ENCODE data around the gene LIMS2.

LIMS2 gene

GRCh38 chr2:127621981-127622431 lies 53.3 kb downstream of the LIMS2 start:
- DNase-seq (ENCODE audit: low read depth), result no peak

DNA sequence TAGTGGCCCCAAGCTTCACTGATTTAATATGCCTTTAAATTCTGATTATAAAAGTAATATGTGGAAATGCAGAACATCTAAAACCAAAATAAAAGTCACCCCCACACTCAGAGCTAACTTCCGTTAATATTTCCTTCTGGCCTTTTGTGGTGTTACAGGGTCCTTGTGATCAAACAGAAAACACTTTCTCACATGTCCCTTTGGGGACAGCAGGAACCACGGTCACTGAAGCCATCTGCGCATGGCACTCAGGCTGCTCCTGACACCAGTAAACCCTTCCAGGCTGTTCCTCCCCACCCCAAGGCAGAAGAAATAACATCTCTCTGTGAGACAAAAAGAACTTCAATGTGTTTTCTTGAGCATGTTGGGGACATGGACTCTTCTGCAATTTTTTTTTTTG lies 54.5 kb downstream of the LIMS2 start:
- DNase-seq (ENCODE audit: low read depth), result no peak

DNA sequence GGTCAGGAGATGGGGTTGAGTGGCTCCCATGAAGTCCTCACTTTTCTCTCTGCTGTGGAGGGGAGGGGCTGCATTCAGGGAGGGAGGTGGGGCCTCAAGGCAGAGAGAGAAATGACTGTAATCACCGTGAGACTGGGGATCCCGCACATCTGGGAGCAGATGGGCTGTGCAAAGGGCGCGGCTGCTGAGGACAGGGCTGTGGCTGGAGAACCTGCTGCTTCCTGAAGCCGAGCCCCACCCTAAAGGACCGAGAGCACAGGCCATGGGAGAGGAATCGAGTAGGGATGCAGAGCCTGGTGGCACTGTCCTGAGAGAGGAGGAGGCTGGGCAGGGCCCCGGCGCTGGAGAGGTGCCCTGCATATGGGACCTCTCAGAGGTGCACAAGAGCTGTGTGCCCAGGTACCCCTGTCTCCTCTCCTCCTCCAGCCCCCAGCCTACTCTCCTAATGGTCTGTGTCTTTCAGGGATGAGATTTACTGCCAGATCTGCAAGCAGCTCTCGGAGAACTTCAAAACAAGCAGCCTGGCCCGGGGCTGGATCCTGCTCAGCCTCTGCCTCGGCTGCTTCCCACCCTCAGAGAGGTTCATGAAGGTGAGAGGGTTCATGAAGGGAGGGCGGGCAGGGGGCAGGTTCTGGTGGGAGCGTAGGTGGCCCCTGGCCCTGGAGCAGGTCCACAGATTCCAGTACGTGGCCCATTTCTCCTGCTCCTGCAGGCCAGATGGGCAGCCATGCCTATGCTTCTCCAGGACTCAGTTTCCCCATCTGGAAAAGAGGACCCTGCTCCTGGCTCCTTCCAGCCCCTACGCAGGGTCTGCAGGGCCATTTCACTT lies 55.2 kb downstream of the LIMS2 start:
- DNase-seq (ENCODE audit: low read depth), result no peak

DNA sequence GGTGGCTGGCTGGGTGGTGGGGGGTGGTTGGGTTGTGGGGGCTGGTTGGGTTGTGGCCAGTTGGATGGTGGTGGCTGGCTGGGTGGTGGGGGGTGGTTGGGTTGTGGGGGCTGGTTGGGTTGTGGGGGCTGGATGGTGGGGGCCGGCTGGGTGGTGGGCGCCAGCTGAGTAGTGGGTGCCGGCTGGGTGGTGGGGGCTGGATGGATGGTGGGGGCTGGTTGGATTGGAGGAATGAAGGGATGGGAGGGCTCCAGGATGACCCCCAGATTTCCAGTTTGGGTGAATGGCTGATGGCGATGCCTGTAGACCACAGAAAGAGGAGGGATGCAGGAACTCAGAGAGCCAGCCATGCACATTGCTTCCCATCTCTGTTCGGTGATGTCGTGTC lies 56.1 kb downstream of the LIMS2 start:
- DNase-seq (ENCODE audit: low read depth), result no peak

DNA sequence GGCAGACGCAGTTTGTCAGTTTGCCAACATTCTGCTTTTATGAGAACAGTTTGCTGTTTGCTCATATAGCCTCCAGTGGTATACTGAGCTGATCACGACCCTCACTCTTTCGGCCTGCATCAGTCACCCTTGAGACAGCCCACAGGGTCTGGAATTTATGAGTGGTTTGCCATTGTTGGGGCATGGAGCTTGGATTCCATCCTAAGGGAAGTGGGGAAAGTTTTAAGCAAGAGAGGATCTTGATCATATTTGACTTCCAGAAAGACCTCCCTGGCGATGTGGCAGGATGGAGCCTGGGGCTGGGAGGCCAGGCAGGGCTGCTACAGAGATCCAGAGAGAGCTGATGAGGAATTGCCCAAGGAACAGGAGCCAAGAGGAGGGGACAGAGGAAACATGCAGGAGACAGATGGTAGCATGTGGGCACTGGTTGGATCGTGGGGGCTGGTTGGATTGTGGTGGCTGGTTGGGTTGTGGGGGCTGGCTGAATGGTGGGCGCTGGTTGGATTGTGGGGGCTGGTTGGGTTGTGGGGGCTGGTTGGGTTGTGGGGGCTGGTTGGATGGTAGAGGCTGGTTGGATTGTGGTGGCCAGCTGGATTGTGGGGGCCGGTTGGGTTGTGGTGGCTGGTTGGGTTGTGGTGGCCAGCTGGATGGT lies 56.7 kb downstream of the LIMS2 start:
- DNase-seq (ENCODE audit: low read depth), result no peak

DNA sequence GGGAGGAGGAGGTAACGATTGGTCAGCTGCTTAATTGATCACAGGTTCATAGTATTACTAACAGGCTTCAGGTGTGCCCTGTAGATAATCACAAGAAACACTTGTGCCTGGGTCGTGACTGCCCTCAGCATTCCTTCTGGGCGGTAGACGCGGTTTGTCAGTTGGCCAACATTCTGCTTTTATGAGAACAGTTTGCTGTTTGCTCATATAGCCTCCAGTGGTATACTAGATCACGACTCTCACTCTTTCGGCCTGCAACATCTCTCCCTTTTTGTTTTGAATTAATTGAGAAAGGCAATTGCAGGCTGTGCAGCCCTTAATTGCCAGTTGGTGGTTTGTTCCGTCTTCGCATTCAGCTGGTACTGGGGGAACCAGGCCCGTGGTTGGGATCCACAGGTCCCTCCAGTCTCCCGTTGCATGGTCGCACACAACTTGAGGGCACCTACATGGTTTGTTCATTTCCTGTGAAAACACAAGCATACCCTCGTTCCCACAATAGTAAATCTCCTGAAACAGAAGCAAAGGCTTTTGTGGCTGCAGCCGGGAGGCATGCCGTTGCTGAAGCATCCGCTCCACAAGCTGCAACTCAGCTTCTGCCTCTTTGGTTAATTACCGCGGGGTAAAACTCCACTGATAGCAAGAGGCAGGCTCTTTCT lies 59.7 kb downstream of the LIMS2 start:
- DNase-seq (ENCODE audit: low read depth), result no peak

DNA sequence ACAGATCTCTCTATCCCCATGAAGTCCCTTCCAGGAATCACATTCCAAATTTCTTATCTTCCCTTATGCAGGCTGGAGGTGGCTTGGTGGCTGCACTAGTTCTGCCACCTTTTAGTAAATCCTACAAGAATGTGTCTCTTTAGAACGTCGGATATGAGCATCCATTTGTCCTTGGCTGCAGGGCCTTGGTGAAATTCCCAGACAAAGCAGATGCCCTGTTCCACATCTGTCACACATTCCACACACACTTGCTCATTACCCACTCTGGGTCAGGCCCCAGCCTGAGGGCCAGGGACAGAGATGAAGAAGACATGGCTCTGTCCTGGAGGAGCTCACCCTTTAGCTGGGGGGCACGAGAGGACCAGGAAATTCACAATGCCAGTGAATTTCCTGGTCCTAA lies 60.6 kb downstream of the LIMS2 start:
- no peak for DNase-seq (ENCODE audit: low read depth)

DNA sequence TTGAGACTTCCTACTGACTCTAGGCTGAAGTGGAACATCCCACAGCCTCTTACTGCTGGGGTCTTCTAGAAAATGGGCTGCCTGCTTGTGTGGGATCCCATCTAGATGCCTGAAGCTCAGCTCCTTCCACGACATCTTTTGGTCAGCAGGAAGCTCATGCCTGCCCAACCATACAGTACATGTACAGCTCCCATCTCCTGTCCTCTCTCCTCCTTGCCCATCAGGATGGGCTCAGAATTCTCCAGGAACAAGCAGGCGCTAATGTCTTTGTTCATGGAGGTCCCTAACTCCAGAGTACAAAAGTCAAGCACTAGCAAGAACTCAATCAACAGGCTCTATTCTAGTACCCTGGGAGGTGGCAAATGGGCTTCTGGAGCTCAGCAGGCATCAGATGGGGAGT lies 61.1 kb downstream of the LIMS2 start:
- DNase-seq (ENCODE audit: low read depth), result no peak

- no peak for DNase-seq (ENCODE audit: low read depth)
Measured at GRCh38 chr2:127612111-127612822, 63.1 kb downstream of the LIMS2 start.

DNA sequence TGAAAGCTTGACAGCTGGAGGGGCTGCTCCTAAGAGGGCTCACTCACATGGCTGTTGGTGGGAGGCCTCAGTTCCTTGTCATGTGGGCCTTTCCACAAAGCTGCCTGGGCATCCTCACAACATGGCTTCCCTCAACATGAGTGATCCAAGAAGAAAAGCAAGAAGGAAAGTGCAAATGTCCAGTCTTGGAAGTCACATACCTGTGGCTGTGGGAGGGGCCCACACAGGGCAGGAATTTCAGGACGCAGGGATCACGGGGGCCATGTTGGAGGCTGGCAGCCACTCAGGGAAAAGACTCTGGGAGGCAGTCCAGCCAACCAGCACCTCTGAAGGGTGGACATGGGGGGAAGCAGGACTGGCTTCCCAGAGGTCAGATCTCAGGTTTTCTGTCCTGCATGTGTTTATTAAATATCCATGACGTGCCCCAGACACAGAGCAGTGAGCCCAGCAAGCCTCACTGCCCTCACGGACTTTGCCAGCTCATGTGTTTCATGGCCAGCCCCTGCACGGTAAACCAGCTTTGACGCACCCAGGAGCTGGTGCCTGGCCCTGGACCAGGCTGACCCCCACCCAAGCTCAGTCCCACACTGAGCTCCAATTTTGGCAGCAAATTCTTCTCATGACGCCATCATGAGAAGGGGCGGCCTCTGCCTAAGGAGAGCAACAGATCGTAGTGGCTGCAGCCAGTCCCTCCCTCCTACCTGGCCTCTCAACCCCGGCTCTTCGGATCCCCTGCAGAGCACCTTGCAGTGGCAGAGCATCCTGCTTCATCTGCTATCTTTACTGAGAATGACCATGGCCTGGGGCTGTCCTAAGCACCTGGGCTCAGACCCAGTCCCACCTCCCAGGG lies 64.0 kb downstream of the LIMS2 start:
- DNase-seq (ENCODE audit: low read depth), result no peak

DNA sequence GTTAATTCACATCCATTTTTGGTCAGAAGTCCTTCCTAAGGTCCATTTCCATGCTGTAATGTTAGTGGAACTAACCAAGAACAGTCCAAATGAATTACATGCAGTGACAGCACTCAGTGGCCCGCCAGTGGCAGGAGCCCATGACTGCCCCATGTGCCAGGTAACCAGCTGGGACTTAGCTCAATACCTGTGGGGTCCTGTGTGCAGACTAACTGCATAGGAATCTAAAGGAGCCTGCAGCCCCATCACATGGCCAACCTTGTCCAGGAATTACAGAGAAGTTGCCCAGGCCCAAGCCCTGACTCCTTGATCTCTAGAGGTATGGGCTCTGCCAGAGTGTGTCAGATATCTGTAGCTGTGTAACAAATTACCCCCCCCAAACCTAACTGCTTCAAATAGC lies 64.8 kb downstream of the LIMS2 start:
- DNase-seq (ENCODE audit: low read depth), result no peak

DNA sequence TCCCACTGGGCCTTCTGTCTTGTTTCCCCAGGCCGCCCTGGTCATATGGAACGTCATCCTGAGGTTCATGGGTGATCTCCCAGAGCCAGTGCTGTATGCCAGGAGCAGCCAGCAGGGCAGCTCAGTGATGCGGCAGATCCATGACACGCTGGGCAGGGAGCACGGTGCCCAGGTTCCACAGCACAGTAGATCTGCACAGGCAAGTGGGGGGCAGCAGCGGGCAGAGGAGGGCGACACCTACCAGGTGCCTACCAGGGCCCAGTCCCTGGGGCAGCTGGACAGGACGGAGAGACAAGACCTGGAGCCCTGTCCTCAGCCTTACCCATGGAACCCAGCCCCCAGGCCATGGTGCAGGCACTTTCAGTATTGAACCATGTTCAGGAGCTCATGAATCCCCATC lies 65.5 kb downstream of the LIMS2 start:
- DNase-seq (ENCODE audit: low read depth), result no peak

DNA sequence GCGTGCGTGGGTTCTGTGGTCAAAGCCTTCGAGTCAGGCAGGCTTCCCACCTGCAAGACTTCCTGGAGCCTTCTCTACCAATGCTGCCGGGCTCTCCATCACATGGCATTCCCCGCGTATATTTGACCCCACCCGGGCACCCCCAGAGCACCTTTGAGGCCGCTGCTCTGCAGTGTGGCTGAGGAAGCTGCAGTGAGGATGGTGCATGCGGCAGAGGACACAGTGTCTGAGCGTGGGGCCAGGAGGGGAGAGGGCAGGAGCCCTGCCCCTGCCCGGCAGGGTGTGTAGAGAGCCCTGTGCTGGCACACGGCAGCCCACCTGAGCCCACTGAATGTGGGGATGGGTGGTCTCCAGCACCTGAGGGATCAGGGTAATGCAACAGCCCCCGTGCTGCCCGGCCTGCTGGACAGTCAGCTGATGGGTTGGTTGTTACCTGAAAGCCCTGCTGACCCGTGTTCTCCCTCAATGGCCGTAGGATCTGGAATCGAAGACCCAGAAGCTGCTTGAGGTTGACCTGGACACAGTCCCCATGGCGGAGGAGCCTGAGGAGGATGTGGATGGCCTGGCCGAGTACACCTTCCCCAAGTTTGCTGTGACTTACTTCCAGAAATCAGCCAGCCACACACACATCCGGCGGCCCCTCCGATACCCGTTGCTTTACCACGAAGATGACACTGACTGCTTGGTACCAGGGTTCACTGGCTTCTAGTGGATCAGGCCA lies 66.1 kb downstream of the LIMS2 start:
- DNase-seq (ENCODE audit: low read depth), result no peak

DNA sequence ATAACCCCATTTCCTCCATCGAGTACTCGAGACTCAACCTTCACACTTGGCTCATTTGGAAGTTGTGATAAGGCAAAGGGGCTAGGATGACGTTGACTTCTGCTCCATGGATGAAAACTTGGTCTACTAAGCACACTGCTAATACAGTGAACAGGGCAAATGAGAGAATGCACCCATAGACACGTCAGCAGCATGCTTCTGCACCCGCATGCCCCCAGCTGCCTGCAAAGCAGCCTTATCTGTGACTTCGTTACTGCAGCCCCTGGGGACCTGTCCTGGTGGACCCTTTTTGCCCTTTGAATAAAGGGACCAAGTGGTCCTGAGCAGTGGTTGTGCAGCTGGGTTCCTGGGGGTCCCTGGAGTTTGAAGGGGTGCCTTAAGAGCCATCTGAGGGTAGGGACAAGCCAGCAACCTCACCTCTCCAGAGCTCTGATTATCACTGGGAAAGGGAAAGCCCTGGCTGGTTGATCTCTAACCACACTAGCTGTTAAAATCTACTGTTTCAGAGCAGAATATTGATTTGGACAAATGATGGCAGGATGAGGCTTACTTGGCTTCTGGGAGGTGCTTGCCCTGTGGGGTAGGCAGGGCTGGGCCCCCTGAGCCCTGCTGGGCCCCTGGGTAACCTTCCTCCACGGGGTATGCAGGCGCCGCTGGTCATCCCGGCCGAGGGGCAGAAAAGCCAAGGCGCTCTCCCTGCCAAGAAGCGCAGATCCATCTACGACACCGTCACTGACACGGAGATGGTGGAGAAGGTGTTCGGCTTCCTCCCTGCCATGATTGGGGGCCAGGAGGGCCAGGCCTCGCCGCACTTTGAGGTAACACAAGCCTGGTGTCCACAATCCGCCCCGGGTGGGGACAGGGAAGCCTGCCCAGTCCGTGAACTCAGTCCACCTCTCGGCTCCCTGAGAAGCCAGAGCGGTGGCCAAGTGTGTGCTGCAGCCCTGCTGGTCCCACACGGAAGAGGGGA lies 67.0 kb downstream of the LIMS2 start:
- no peak for DNase-seq (ENCODE audit: low read depth)

DNA sequence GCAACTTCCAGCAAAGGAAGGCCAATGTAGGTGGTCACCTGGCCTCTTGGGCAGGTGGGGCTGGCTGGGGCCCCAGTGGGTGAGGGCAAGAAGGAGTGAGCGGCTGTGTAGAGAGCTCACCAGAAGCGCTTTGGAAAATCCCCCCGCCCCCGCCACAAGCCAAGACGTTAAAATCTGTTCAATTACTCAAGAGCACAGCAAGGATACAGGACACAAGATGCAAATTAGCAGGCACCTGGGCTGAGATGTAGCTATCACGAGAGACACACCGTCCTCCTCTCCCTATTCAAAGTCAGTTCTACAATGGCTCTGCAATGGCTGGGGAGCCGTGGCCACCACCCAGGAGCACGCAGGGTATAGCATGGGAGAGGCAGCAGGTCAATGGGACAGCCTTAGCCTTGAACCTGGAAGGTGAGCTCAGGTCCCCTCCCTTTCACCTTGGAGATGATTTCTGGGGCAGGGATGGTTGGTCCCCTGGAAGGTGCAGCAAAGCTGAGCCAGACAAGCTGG lies 67.9 kb downstream of the LIMS2 start:
- DNase-seq (ENCODE audit: low read depth), result no peak

DNA sequence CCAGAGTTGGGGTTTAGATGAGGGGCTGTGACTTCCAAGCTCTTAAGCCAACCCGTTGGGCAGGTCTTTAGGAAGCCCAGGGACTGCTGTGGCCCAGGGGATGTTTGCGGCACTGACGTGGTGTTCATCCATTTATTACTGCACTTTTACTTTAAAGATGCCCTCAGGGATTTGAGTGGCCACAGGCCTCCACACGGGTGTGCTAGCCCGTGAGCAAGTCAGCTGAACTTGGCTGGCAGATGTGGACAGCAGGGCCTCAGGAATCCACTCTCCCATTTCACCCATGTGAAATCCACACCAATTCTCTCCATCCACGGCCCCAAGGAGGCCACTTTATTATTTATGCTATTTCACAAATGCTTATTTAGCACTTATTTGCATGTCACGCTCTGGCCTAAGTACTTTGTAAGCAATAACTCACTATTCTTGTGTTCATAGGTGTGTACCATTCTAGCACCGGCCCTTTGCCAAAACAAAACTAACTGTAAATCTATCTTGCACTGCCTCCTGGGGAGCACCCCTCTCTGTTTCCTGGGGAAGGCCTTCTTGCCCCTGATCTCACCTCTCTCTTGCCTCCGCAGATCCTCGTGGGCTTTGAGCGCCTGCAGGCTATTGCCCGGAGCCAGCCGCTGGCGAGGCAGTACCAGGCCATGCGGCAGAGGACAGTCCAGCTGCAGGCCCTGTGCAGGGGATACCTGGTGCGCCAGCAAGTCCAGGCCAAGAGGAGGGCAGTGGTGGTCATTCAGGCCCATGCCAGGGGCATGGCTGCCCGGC lies 68.5 kb downstream of the LIMS2 start:
- DNase-seq (ENCODE audit: low read depth), result no peak

DNA sequence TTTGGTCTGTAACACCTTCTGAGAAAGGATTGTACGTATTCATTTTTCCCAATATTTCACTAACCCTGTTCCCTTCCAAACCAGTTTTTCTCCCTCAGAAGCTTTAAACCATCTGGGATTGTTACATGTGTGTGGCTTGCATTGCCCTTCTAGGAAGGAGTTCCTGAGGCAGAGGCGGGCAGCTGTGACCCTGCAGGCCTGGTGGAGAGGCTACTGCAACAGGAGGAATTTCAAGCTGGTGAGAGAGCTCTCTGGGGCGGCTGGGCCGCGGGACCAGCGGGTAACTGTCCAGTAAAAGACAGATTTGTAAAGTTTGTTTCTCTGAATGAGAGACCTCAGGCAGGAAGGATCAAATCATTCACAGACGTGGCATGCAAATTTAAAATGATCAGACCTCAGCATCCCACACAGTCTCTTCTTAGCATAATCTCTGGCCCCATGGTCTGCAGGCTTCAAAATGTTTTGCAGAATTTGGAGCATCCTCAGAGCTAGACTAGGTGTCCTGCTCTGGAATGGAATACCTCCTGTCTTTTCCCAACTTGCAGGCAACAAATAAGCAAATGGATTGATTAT lies 69.6 kb downstream of the LIMS2 start:
- no peak for DNase-seq (ENCODE audit: low read depth)

- DNase-seq (ENCODE audit: low read depth), result no peak
Measured at GRCh38 chr2:127604986-127605385, 70.3 kb downstream of the LIMS2 start.
